IMR-90 (cell line): Measurements from ENCODE around the gene SEPTIN8. TPM values are rescaled to one million over a fixed set of nuclear protein-coding genes. Genes with fewer than 3 reads are reported as not detected.

Experiments
- ATAC-seq: fragments of 200-7000 bp; cut with Tn5 transposase; 2 replicates; pipeline ENCODE4 v1.9.1; 2020; ENCODE audit warnings: low read depth, mild to moderate bottlenecking, moderate library complexity
- BruUV-seq: library from RNA; stranded (reverse); fragments of 400-500 nt; replicated peaks from 2 replicates; lab custom pipeline; 2021; lab: Mats Ljungman, UMichigan
- CTCF ChIA-PET: fragments of 300-600 bp; formaldehyde crosslinking; extraction: SDS; loops from one replicate; lab custom pipeline; 2021; ENCODE audit warnings: antibody characterized with exemption; lab: Yijun Ruan, JAX
- POLR2A ChIA-PET: fragments of 300-600 bp; sonication (Branson Sonifier 250); formaldehyde crosslinking; loops from one replicate; lab custom pipeline; 2022; ENCODE audit warnings: antibody characterized with exemption; ENCODE audit not compliant: unreplicated experiment; lab: Charles Lee
- DNase-seq: peaks from one replicate; pipeline ENCODE4 v3.0.0; 2013
- H2AFZ ChIP-seq: replicated peaks from 2 replicates; pipeline ENCODE3; 2013; ENCODE audit warnings: low read length, mild to moderate bottlenecking; ENCODE audit not compliant: poor library complexity
- H2AK5ac ChIP-seq: 2 replicates; pipeline ENCODE4 v1.6.1; 2013; ENCODE audit warnings: low read depth, low read length, inconsistent platforms
- H2AK9ac ChIP-seq: replicated peaks from 2 replicates; pipeline ENCODE3; 2013; ENCODE audit warnings: mild to moderate bottlenecking, low read depth, low read length, moderate library complexity; ENCODE audit not compliant: poor library complexity
- H2BK120ac ChIP-seq: 2 replicates; pipeline ENCODE4 v1.6.1; 2013; ENCODE audit warnings: low read depth, low read length, inconsistent platforms
- H2BK15ac ChIP-seq: 3 replicates; pipeline ENCODE4 v1.6.1; 2013; ENCODE audit warnings: low read depth, low read length, inconsistent platforms
- H2BK20ac ChIP-seq: 2 replicates; pipeline ENCODE4 v1.6.1; 2013; ENCODE audit warnings: low read depth, mild to moderate bottlenecking, inconsistent platforms, low read length, moderate library complexity
- H2BK5ac ChIP-seq: 2 replicates; pipeline ENCODE4 v1.6.1; 2013; ENCODE audit warnings: mild to moderate bottlenecking, low read depth, low read length, inconsistent platforms; ENCODE audit not compliant: poor library complexity, severe bottlenecking
- H3K14ac ChIP-seq: replicated peaks from 2 replicates; pipeline ENCODE4 v1.6.1; 2013; ENCODE audit warnings: low read depth, low read length, inconsistent platforms
- H3K18ac ChIP-seq: 2 replicates; pipeline ENCODE4 v1.6.1; 2013; ENCODE audit warnings: low read depth, low read length, control low read depth
- H3K23ac ChIP-seq: 2 replicates; pipeline ENCODE4 v1.6.1; 2013; ENCODE audit warnings: low read depth, low read length, inconsistent platforms
- H3K27ac ChIP-seq: 2 replicates; pipeline ENCODE4 v1.5.1; 2013; ENCODE audit warnings: mild to moderate bottlenecking, control low read depth, low read length; ENCODE audit not compliant: insufficient read depth
- H3K27me3 ChIP-seq: 2 replicates; pipeline ENCODE4 v1.6.1; 2013; ENCODE audit warnings: low read length; ENCODE audit not compliant: control insufficient read depth, insufficient read depth
- H3K36me3 ChIP-seq: 2 replicates; pipeline ENCODE4 v1.6.1; 2013; ENCODE audit warnings: low read length, mixed read lengths; ENCODE audit not compliant: control insufficient read depth, insufficient read depth
- H3K4ac ChIP-seq: 2 replicates; pipeline ENCODE4 v1.6.1; 2013; ENCODE audit warnings: low read depth, low read length, inconsistent platforms
- H3K4me1 ChIP-seq: 2 replicates; pipeline ENCODE4 v1.6.1; 2013; ENCODE audit warnings: low read length, mixed read lengths; ENCODE audit not compliant: control insufficient read depth, insufficient read depth
- H3K4me2 ChIP-seq: 2 replicates; pipeline ENCODE4 v1.6.1; 2013; ENCODE audit warnings: low read depth, mild to moderate bottlenecking, control low read depth, low read length, moderate library complexity
- H3K4me3 ChIP-seq: 2 replicates; pipeline ENCODE4 v1.5.1; 2013; ENCODE audit warnings: low read depth, mild to moderate bottlenecking, control low read depth, low read length, moderate library complexity; ENCODE audit not compliant: insufficient read depth
- H3K56ac ChIP-seq: 2 replicates; pipeline ENCODE4 v1.6.1; 2013; ENCODE audit warnings: low read length, inconsistent platforms; ENCODE audit not compliant: insufficient read depth; ENCODE audit errors: extremely low read depth
- H3K79me1 ChIP-seq, 2 experiments: 2 replicates each; pipeline ENCODE4 v1.6.1; 2013; ENCODE audit warnings: low read length in 2 of 2, inconsistent platforms in 1 of 2, low read depth in 1 of 2
- H3K9ac ChIP-seq: 2 replicates; pipeline ENCODE4 v1.6.1; 2013; ENCODE audit warnings: low read depth, low read length, control low read depth
- H3K9me1 ChIP-seq: 2 replicates; pipeline ENCODE4 v1.6.1; 2013; ENCODE audit warnings: low read length, inconsistent platforms; ENCODE audit not compliant: insufficient read depth
- H3K9me3 ChIP-seq: 2 replicates; pipeline ENCODE4 v1.6.1; 2013; ENCODE audit warnings: low read length; ENCODE audit not compliant: control insufficient read depth, insufficient read depth
- H4K20me1 ChIP-seq: 2 replicates; pipeline ENCODE4 v1.6.1; 2013; ENCODE audit warnings: low read length, inconsistent platforms; ENCODE audit not compliant: insufficient read depth
- H4K5ac ChIP-seq: 2 replicates; pipeline ENCODE4 v1.6.1; 2013; ENCODE audit warnings: mild to moderate bottlenecking, low read depth, low read length, control low read depth
- H4K8ac ChIP-seq, 2 experiments: 2 replicates each; pipeline ENCODE4 v1.6.1; 2013; ENCODE audit warnings: low read depth in 2 of 2, low read length in 2 of 2, control low read depth in 1 of 2, inconsistent platforms in 1 of 2
- H4K91ac ChIP-seq: 2 replicates; pipeline ENCODE4 v1.6.1; 2013; ENCODE audit warnings: low read depth, low read length, inconsistent platforms; ENCODE audit not compliant: insufficient read depth
- BHLHE40 ChIP-seq: fragments of 150-350 bp; IDR thresholded peaks from 2 replicates; pipeline ENCODE4 v1.6.1; 2016; ENCODE audit warnings: mild to moderate bottlenecking, low read depth, low read length
- CEBPB ChIP-seq: IDR thresholded peaks from 2 replicates; pipeline ENCODE4 v1.6.1; 2012; ENCODE audit warnings: low read depth, low read length, improper control_type of control experiment
- FOS ChIP-seq: fragments of 150-350 bp; IDR thresholded peaks from 2 replicates; pipeline ENCODE4 v1.6.1; 2016; ENCODE audit warnings: low read depth, low read length
- POLR2A ChIP-seq: IDR thresholded peaks from 2 replicates; pipeline ENCODE4 v1.6.1; 2012; ENCODE audit warnings: mild to moderate bottlenecking, low read depth, low read length
- RAD21 ChIP-seq: IDR thresholded peaks from 2 replicates; pipeline ENCODE4 v1.6.1; 2012; ENCODE audit warnings: low read length, improper control_type of control experiment
- RCOR1 ChIP-seq: IDR thresholded peaks from 2 replicates; pipeline ENCODE4 v1.6.1; 2012; ENCODE audit warnings: mild to moderate bottlenecking, low read length, improper control_type of control experiment; ENCODE audit not compliant: insufficient replicate concordance
- RFX5 ChIP-seq: IDR thresholded peaks from 2 replicates; pipeline ENCODE4 v1.8.0; 2012; ENCODE audit warnings: low read depth, mild to moderate bottlenecking, low read length, moderate library complexity
- SMC3 ChIP-seq: fragments of 150-350 bp; IDR thresholded peaks from 2 replicates; pipeline ENCODE4 v1.6.1; 2016; ENCODE audit warnings: low read depth, mild to moderate bottlenecking, antibody characterized with exemption, low read length, moderate library complexity
- WGBS, 2 experiments: methylation state at CpG; one replicate each; pipeline versions ENCODE4 v1.1.5 to v1.1.7; 2013; ENCODE audit warnings: missing lambda C conversion rate in 2 of 2; ENCODE audit not compliant: insufficient read length in 1 of 2; ENCODE audit errors: extremely low coverage in 2 of 2; 5-methylcytosine and 5-hydroxymethylcytosine counted together
- dilution Hi-C: fragments of 300-500 bp; cut with HindIII; formaldehyde crosslinking; loops from one replicate; pipeline ENCODE4 v1.14.3; 2018; ENCODE audit warnings: low sequenced_read_pairs; ENCODE audit not compliant: unreplicated experiment
- in situ Hi-C: fragments of 300-500 bp; cut with MboI; formaldehyde crosslinking; loops from 3 replicates; pipeline ENCODE4 v1.14.3; 2019; ENCODE audit warnings: low sequenced_read_pairs, inconsistent platforms, mixed read lengths
- intact Hi-C: fragments of 100-400 bp; cut with micrococcal nuclease; formaldehyde crosslinking; loops from 2 replicates; pipeline ENCODE4 v1.10.0; 2022
- polyA plus RNA-seq, 3 experiments: library from polyadenylated mRNA; depleted of rRNA; stranded (reverse); fragments of >200 nt; gene quantifications; 2 replicates each; pipeline ENCODE4 v1.2.3, GENCODE V29; 2012; ENCODE audit warnings: low replicate concordance in 1 of 3
- total RNA-seq: library from RNA; depleted of rRNA; stranded (reverse); fragments of >200 nt; gene quantifications from 2 replicates; pipeline ENCODE4 v1.2.3, GENCODE V29; 2012
- TF ChIP-seq, protein P1 (sequence below): fragments of 150-350 bp; IDR thresholded peaks from 2 replicates; pipeline ENCODE4 v1.6.1; 2016; ENCODE audit warnings: low read depth, mild to moderate bottlenecking, low read length, moderate library complexity, borderline replicate concordance

Gene SEPTIN8
- total and polyA plus RNA-seq, 2 of the 4 experiments (the other 2 are of a cell fraction), result 56.2 to 67.2 TPM

DNA sequence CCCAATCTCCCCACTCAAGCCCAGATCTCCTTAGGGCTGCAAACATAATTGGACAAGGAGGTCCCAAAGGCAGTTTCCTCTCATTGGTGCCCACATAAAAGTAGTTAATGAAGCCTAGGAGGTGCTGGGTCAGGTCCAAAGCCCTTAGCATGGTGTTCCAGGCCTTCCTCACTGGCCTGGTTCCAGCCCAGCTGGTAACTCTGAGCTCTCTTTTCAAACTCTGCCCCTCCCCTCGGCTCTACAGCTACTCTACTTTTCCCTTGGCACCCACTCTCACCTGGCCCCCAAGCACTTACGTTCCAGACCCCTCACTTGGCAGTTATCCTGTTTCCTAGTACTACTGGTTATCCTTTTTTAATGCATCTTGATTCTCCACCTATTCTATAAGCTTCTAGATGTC, 9.9 kb downstream of the SEPTIN8 start:
- Histone ChIP-seq H3K4ac (peak overlapping the region; percentile 90), H4K91ac (peak overlapping the region; percentile 82; the same call in 1 of the 2 replicates), H2BK120ac (peak overlapping the region; percentile 76), H3K4me3 (no peak overlapping the region), H3K4me2 (no peak overlapping the region; the same call in 1 of the 2 replicates), H3K9ac (no peak overlapping the region), H2AK5ac (peak overlapping the region; percentile 28; the same call in 1 of the 2 replicates), H3K56ac (no peak overlapping the region), H3K9me1 (peaks cover 41% of the 10 kb centered on the region), H3K36me3 (peaks cover 26% of the 10 kb centered on the region), H2AFZ (no peak overlapping the region), H3K18ac (no peak overlapping the region), H4K20me1 (peaks cover 41% of the 10 kb centered on the region), H3K9me3 (no peaks in the 10 kb centered on the region), H2AK9ac (no peak overlapping the region), H3K79me1 (peaks cover 29 to 69% of the 10 kb centered on the region in 2 experiments), H4K5ac (no peak overlapping the region; the same call in 1 of the 2 replicates), H2BK5ac (no peak overlapping the region), H3K14ac (peak overlapping the region; percentile 76), H3K27ac (no peak overlapping the region; the same call in 1 of the 2 replicates), H2BK15ac (0 out of 3 replicates have a peak overlapping the region, but pooled peaks have one; percentile 20), H4K8ac (peak overlapping the region; percentile 23 to 48; a peak in 2 of 4 replicates), H2BK20ac (peak overlapping the region; percentile 32; the same call in 1 of the 2 replicates), H3K23ac (no peak overlapping the region), H3K27me3 (no peaks in the 10 kb centered on the region), H3K4me1 (peaks cover 21% of the 10 kb centered on the region)
- BruUV-seq, result no TSS peak
- in situ Hi-C loops, result no loop called here
- POLR2A ChIA-PET, result interaction anchor here (0.9 kb wide), 1 partner anchor 53 kb away, joined by 5 read pairs; no protein-coding TSS in a partner anchor
- WGBS, 2 experiments, result 83% methylated on average over 2 of the region's 2 CpGs; no CpG with 5 or more reads in 1 of the 2 experiments
- TF ChIP-seq, protein P1, sequence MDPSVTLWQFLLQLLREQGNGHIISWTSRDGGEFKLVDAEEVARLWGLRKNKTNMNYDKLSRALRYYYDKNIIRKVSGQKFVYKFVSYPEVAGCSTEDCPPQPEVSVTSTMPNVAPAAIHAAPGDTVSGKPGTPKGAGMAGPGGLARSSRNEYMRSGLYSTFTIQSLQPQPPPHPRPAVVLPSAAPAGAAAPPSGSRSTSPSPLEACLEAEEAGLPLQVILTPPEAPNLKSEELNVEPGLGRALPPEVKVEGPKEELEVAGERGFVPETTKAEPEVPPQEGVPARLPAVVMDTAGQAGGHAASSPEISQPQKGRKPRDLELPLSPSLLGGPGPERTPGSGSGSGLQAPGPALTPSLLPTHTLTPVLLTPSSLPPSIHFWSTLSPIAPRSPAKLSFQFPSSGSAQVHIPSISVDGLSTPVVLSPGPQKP, result no peak
- TF ChIP-seq SMC3 (no peak), POLR2A (no peak), RAD21 (no peak), RCOR1 (no peak), BHLHE40 (no peak), FOS (no peak), CEBPB (no peak), RFX5 (no peak)
- DNase-seq (no peak), ATAC-seq (no peak)
- CTCF ChIA-PET, result interaction anchor here (0.7 to 1.3 kb wide), 3 partner anchors 12 to 1020 kb away, joined by 3 to 5 read pairs (median 3); no protein-coding TSS in a partner anchor
- intact Hi-C loops, result no loop called here
- dilution Hi-C loops, result no loop called here
